ENCODE data around the gene SARS1.
A peak's percentile ranks its signal among the peaks of the same experiment; 100 is the strongest.
"Not testable (repeated sequence)": the region's sequence is repeated elsewhere in the genome, so short reads cannot be mapped to it uniquely, and the experiment has no call there.

SARS1 gene

DNA sequence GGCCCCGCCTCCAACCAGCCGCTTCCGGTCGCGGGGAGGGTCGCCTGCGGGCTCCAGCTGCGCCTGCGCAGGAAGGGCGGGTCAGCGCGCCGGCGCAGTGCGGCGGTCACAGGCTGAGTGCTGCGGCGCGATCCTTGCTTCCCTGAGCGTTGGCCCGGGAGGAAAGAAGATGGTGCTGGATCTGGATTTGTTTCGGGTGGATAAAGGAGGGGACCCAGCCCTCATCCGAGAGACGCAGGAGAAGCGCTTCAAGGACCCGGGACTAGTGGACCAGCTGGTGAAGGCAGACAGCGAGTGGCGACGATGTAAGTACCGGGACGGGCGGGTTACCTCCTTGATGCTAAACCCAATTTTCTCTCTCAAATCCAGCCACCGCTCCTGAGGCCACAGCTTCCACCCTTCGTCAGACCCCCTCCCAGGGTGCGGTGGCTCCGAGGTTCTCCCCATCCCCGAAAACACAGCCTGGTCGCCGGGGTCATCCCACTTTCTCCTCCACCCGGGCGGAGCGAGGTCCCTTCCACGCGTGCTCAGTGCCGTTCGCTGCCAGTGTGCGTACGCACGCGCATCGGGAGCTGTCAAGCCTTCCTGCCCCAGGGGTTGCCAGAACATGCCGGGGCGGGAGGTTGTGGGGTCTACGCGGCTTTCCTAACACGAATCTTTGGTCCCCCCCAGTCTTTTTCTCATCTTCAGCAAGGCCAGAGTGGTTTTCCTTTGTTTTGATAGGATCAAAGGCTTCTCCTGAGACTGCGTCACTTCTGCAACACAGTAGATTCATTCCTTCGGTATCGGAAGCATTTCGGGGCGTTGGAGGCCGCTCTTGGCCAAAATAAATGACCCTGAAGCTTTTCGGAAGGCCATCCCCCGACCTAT is at the start of gene SARS1:
Gene SARS1, plus strand, starts transcription at position 95 of the 870 bp plus-strand sequence. Its CDS starts 75 bp downstream, at position 170.
- peak; percentile 40 for DNase-seq

DNA sequence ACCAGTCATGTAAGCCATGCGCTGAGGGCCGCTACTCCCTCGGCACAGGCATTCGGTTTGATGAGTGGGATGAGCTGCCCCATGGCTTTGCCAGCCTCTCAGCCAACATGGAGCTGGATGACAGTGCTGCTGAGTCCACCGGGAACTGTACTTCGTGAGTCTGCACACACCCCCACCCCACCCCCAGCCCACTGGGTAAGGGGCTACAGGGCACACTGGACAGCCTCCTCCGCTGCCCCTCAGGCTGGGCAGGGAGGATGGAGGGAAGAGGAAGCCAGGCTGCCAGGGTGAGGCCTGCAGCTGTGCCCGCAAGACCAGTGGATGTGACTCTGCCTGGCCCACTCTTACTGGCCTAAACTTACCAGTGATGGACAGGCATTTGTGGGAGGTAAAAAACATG is 49.2 kb upstream of the SARS1 start:
- DNase-seq, result no peak

DNA sequence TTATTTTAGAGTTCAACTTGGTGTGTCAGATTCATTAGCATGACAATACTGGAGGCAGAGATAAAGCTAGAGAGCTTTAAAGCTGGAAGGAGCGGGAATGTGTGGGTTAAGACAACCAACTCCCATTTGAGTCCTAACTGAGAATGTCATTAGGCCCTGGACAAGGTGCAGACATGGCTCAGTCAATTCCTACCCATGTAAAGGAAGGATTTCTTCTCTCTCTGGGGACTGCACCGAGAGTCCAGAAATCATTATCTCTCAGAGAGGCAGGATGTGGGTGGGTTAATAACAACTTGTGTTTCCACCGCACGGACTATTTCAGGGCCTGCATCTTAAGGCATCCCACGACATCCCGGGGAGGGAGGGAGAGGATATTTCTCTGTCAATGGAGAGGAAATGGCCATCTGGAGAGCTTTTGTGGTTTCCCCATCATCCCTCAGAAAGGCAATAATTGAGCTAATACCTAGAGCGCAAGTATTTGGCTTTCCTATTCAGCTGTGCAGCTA is 46.7 kb upstream of the SARS1 start:
- DNase-seq, result no peak

GRCh38 chr1:109170035-109170764 is 43.5 kb upstream of the SARS1 start:
- DNase-seq, result no peak

GRCh38 chr1:109171646-109172045 is 42.1 kb upstream of the SARS1 start:
- DNase-seq, result no peak

DNA sequence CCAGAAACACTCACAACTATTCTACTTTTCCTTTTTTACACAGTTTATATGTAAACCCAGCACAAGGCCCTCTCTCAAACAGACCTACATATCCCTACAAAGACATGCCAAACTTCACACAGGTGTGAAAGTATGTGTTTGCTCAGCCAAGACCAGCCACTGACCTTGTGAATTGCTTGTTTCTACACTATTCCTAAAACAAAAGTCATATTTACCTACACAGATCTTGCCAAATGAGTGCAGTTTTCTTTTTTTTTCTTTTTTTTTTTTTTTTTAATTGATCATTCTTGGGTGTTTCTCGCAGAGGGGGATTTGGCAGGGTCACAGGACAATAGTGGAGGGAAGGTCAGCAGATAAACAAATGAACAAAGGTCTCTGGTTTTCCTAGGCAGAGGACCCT is 37.4 kb upstream of the SARS1 start:
- DNase-seq, result not testable (repeated sequence)

GRCh38 chr1:109180715-109181084 is 33.0 kb upstream of the SARS1 start:
- DNase-seq, result not testable (repeated sequence)

- DNase-seq, result no peak
These were observed 32.5 kb upstream of the SARS1 start for GRCh38 chr1:109181085-109181806.

GRCh38 chr1:109181807-109182163 is 31.9 kb upstream of the SARS1 start:
- no peak for DNase-seq

GRCh38 chr1:109183058-109183738 is 30.5 kb upstream of the SARS1 start:
- DNase-seq, result no peak

GRCh38 chr1:109184687-109185086 is 29.0 kb upstream of the SARS1 start:
- DNase-seq, result no peak

DNA sequence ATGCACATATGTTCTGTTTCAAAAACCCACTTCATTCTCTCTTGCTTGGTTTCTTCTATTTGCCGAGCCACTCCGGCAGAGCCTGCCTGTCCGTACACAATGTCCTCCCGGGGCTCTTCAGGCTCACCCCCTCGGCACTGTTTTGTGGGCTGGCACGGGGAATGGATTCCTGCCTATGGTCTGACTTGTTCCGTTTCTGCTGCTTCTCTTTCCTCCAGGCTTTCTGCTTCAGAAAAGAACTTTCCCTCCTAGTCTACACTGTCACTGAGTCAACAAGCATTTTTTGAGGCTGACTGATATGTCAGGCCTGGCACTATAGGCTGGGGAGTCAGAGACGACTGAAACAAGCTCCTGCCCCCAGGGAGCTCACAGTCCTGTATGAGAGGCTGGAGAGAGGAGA is 28.4 kb upstream of the SARS1 start:
- no peak for DNase-seq

DNA sequence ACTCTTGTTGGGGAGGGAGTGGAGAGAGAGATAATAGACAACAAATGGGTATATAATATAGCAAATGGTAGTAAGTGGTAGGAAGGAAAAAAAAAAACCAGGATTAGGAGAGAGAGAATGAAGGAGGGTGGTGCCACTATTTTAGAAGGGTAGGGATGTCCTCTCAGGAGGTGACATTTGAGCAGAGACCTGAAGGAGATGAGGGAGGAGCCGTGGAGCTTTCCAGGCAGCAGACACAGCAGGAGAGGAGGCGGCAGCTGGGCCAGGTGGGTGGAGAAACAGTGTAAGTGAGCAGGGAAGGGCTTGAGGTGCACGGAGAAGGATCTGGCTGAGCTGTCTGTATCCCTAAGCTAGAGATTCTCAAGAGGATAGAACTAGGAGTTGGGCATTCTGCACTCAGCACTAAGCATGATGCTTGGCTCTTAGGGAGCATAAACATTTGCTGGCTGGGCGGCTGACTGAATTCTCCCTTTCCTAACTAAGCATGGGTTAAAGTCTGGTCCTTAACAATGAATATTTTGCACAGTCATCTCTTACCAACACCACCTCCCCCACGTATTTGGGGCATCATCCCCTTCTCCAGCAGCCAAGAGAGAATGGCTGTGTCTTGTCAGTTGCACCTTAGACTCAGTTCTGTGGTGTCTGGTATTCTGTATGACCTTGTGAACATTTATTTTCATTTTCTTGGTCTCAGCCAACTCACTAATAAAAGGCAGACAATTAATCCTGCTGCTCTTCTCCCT is 27.6 kb upstream of the SARS1 start:
- peak; percentile 67 for DNase-seq

- DNase-seq, result no peak
These were observed 27.0 kb upstream of the SARS1 start for GRCh38 chr1:109186733-109187086.

DNA sequence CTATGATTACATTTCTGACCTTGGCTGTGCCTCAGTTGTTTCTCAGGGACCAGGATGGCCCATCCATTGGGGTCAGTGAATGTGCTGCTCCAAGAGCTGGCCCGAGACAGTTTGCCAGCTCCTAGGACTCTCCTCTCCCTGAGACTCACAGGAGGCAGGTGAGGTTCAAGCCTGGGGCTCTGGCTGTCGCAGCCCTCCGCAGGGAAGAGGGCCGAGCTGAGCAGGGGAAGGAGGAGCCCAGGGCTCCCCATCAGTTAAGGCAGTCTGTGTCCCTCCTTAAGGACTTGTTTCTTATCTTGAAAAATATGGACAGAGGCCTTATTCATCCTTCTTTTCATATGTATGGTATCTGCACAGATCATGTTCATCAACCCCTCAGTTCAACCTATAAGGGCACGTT is 26.6 kb upstream of the SARS1 start:
- DNase-seq, result no peak

DNA sequence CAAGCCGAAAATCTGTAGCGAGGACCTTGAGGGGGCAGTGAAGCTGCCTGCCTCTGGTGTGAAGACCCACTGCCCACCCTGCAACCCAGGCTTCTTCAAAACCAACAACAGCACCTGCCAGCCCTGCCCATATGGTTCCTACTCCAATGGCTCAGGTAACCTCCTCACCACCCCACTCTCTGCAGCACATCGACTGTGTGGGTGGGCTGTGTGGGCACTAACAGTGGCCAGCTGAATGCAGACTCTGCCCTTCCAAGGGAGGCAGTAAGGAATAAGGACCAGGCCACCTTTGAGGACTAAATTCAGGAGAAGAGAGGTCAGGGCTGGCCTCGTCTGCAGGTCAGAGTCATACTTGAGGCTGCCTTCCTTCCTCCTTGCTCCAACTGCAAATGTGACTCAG is 25.5 kb upstream of the SARS1 start:
- no peak for DNase-seq

DNA sequence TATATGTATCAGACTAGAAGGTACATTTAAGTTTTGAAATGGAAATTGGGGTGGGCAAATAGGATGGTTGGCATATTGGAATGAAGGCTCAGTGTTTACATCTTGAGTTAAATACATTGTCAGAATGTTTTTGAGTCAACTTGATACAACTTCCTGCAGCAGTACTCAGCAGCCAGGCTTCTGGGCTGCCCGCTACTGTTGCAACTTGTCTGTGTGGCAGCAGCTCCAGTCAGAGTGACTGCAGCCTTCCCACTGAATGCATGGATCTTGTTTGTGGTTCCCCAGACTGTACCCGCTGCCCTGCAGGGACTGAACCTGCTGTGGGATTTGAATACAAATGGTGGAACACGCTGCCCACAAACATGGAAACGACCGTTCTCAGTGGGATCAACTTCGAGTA is 24.9 kb upstream of the SARS1 start:
- no peak for DNase-seq

DNA sequence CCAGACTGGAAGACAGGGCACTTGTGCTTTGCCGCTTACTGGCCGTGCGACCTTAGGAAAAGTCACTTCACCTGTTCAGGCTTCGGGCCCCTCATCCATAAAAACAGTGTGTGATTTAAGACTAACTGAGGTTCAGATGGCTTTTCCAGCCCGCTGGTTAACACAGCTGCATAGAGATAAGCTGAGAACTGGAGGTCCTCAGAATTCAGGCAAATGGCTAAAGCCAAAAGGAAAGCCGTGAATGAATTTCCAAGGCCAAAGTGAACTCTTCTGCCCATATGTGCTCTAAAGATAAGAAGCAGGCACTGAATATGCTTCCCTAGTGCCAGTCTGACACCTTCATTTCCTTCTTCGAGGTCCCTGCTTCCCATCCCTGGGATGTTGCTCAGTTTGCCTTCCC is 23.5 kb upstream of the SARS1 start:
- DNase-seq, result no peak

DNA sequence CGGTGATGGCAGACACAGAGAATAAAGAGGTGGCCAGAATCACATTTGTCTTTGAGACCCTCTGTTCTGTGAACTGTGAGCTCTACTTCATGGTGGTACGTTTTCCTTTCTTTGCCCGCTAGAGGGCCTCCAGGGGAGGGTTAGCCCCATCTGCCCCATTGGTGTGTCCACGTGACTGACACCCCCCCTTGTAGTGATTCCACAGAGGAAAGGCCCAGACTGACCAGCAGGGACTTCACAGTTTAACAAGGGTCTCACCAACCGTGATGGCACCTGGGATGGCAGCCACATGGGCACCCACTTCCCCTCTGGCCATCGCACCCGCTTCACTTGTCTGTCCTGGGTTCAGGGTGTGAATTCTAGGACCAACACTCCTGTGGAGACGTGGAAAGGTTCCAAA is 22.3 kb upstream of the SARS1 start:
- DNase-seq, result no peak

DNA sequence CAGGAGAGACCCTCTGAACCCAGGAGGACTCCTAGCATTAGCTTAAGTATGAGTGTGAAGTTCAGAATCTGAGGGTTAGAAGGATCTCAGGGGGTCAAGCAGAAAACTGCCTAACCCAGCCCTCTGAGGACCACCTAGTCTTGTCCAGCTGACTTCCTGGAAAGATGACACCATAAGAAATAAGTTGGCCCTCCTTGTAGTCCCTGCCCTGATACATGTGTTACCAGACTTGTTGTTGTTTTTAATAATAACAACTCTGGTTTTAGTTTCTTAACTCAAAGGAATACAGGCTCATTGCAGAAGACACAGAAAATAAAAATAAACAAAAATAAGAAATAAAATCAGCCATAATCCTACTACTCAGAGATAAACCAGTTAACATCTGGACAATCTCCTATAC is 21.8 kb upstream of the SARS1 start:
- no peak for DNase-seq

GRCh38 chr1:109192433-109192832 is 21.3 kb upstream of the SARS1 start:
- no peak for DNase-seq
